HepG2 (cell line): ENCODE results near the gene NPBWR2. TPM values are rescaled to one million over a fixed set of nuclear protein-coding genes. Genes with fewer than 3 reads are reported as not detected.

Experiments used
- ADNP ChIP-seq: sonication (generic); formaldehyde crosslinking; IDR thresholded peaks from 2 replicates; pipeline ENCODE4 v1.4.0; 2020; ENCODE audit warnings: missing genetic modification reagents
- ASH2L ChIP-seq: fragments of 300-600, 200-600 bp; sonication (generic); IDR thresholded peaks from 2 replicates; pipeline ENCODE4 v1.7.0; 2017; ENCODE audit warnings: low read depth, mild to moderate bottlenecking, moderate library complexity, mixed read lengths, low read length; ENCODE audit not compliant: insufficient read length
- HMG20A ChIP-seq: IDR thresholded peaks from 2 replicates; pipeline ENCODE4 v1.6.1; 2016; ENCODE audit warnings: borderline replicate concordance
- HNRNPK ChIP-seq: fragments of 200-400 bp; formaldehyde crosslinking; IDR thresholded peaks from 2 replicates; pipeline ENCODE4 v1.6.1; 2018; ENCODE audit warnings: low read length, low read depth, moderate library complexity, mild to moderate bottlenecking; ENCODE audit not compliant: poor library complexity, severe bottlenecking
- KLF11 ChIP-seq: IDR thresholded peaks from 2 replicates; pipeline ENCODE4 v1.6.1; 2016; ENCODE audit warnings: missing compliant biosample characterization
- MIXL1 ChIP-seq: IDR thresholded peaks from 2 replicates; pipeline ENCODE4 v1.6.1; 2016
- MYPOP ChIP-seq: sonication (generic); formaldehyde crosslinking; IDR thresholded peaks from 2 replicates; pipeline ENCODE4 v1.8.1; 2023; ENCODE audit warnings: mild to moderate bottlenecking, moderate library complexity, missing genetic modification reagents
- NFRKB ChIP-seq: fragments of 450-650 bp; IDR thresholded peaks from 2 replicates; pipeline ENCODE4 v1.6.1; 2017
- NR2F6 ChIP-seq, 2 experiments: IDR thresholded peaks; 2 replicates each; pipeline ENCODE4 v1.6.1; 2016; ENCODE audit warnings: antibody characterized with exemption in 1 of 2, mild to moderate bottlenecking in 1 of 2
- PBX2 ChIP-seq: IDR thresholded peaks from 2 replicates; pipeline ENCODE4 v1.6.1; 2016; ENCODE audit warnings: control low read depth
- RCOR2 ChIP-seq: IDR thresholded peaks from 2 replicates; pipeline ENCODE4 v1.6.1; 2016; ENCODE audit warnings: missing biosample characterization, missing genetic modification reagents
- RERE ChIP-seq: IDR thresholded peaks from 2 replicates; pipeline ENCODE4 v1.6.1; 2016; ENCODE audit warnings: low read depth, missing genetic modification reagents, missing compliant biosample characterization
- SIN3A ChIP-seq: IDR thresholded peaks from 2 replicates; pipeline ENCODE4 v1.6.1; 2011; ENCODE audit warnings: low read depth, mild to moderate bottlenecking, control low read depth, low read length, borderline replicate concordance
- TEF ChIP-seq: sonication (generic); formaldehyde crosslinking; IDR thresholded peaks from 2 replicates; pipeline ENCODE4 v1.5.0; 2020; ENCODE audit warnings: missing genetic modification reagents
- TRIM24 ChIP-seq: sonication (generic); formaldehyde crosslinking; IDR thresholded peaks from 2 replicates; pipeline ENCODE4 v1.8.0; 2022; ENCODE audit warnings: mild to moderate bottlenecking, missing genetic modification reagents
- YEATS2 ChIP-seq: sonication (generic); formaldehyde crosslinking; IDR thresholded peaks from 2 replicates; pipeline ENCODE4 v1.4.0; 2020; ENCODE audit warnings: missing genetic modification reagents, borderline replicate concordance
- ZBTB37 ChIP-seq: sonication (generic); formaldehyde crosslinking; IDR thresholded peaks from 2 replicates; pipeline ENCODE4 v1.4.0; 2020; ENCODE audit warnings: mild to moderate bottlenecking, missing genetic modification reagents
- ZKSCAN5 ChIP-seq: sonication (generic); formaldehyde crosslinking; IDR thresholded peaks from 2 replicates; pipeline ENCODE4 v1.5.1; 2020; ENCODE audit warnings: mild to moderate bottlenecking, missing genetic modification reagents
- ZNF138 ChIP-seq: sonication (generic); formaldehyde crosslinking; IDR thresholded peaks from 2 replicates; pipeline ENCODE4 v1.5.0; 2020; ENCODE audit warnings: mild to moderate bottlenecking, low read depth, missing genetic modification reagents
- ZNF230 ChIP-seq: sonication (generic); formaldehyde crosslinking; IDR thresholded peaks from 2 replicates; pipeline ENCODE4 v1.4.0; 2020; ENCODE audit warnings: mild to moderate bottlenecking, missing genetic modification reagents
- ZNF343 ChIP-seq: sonication (generic); formaldehyde crosslinking; IDR thresholded peaks from 2 replicates; pipeline ENCODE4 v1.4.0; 2020; ENCODE audit warnings: mild to moderate bottlenecking, missing genetic modification reagents
- ZNF615 ChIP-seq: sonication (generic); formaldehyde crosslinking; IDR thresholded peaks from 2 replicates; pipeline ENCODE4 v1.5.0; 2020; ENCODE audit warnings: mild to moderate bottlenecking, missing genetic modification reagents, borderline replicate concordance
- polyA plus RNA-seq, 8 experiments: library from polyadenylated mRNA; depleted of rRNA in 3 of 8; stranded (reverse) in 7 of 8; unstranded in 1 of 8; fragments of >200 nt; fragmentation: Illumina TruSeq in 4 of 8; extraction: Trizol in 4 of 8; gene quantifications; 2 replicates each; pipeline versions ENCODE4 v1.2.1 to v1.2.3, GENCODE V29; 2011 to 2016; ENCODE audit warnings: low read depth in 4 of 8, missing spikeins in 1 of 8, mixed read lengths in 1 of 8; ENCODE audit not compliant: insufficient read depth in 1 of 8
- total RNA-seq, 5 experiments: library from RNA; depleted of rRNA; stranded (reverse); fragments of >200 nt; fragmentation: Illumina TruSeq; extraction: Trizol; gene quantifications; 2 replicates each; pipeline ENCODE4 v1.2.3, GENCODE V29; 2016; ENCODE audit warnings: low read depth in 1 of 5

NPBWR2 gene
- total and polyA plus RNA-seq, 2 of the 13 experiments (the other 11 are each of a cell fraction or from before 2014, with no cell fraction given), result not detected

- TF ChIP-seq YEATS2 (CRISPR knock-in tag), result no peak
- TF ChIP-seq ZKSCAN5 (CRISPR knock-in tag), result peak; percentile 11; the same call in 1 of the 2 replicates
- no peak for TF ChIP-seq HNRNPK
- no peak for TF ChIP-seq RERE (CRISPR knock-in tag)
- no peak for TF ChIP-seq ZBTB37 (CRISPR knock-in tag)
- 0 out of 2 replicates have a peak, but pooled peaks have one; percentile 1 for TF ChIP-seq KLF11 (CRISPR knock-in tag)
- 0 out of 2 replicates have a peak, but pooled peaks have one; percentile 75 for TF ChIP-seq ZNF615 (CRISPR knock-in tag)
- no peak; the same call in 1 of the 2 replicates for TF ChIP-seq SIN3A
- peak; percentile 88 for TF ChIP-seq RCOR2 (CRISPR knock-in tag)
- no peak for TF ChIP-seq ASH2L
- TF ChIP-seq MIXL1 (CRISPR knock-in tag), result peak; percentile 7; the same call in 1 of the 2 replicates
- no peak for TF ChIP-seq MYPOP (CRISPR knock-in tag)
- no peak for TF ChIP-seq NFRKB
- no peak for TF ChIP-seq NR2F6 (IDR thresholded peaks at IDR 0.05)
- no peak for TF ChIP-seq NR2F6 (CRISPR knock-in tag; IDR thresholded peaks at IDR 0.05)
- 0 out of 2 replicates have a peak, but pooled peaks have one; percentile 31 for TF ChIP-seq TRIM24 (CRISPR knock-in tag)
- no peak for TF ChIP-seq ZNF138 (CRISPR knock-in tag)
- no peak for TF ChIP-seq TEF (CRISPR knock-in tag)
- TF ChIP-seq PBX2 (CRISPR knock-in tag), result no peak
- no peak for TF ChIP-seq HMG20A (CRISPR knock-in tag)
- no peak for TF ChIP-seq ZNF343 (CRISPR knock-in tag)
- peak; percentile 87 for TF ChIP-seq ADNP (CRISPR knock-in tag)
- no peak for TF ChIP-seq ZNF230 (CRISPR knock-in tag)
Measured at GRCh38 chr20:64055396-64055892, 51.9 kb downstream of the NPBWR2 start (continued).
